K562 (cell line): ENCODE data around the gene LRRC26. TPM values are rescaled to one million over a fixed set of nuclear protein-coding genes. Genes with fewer than 3 reads are reported as not detected.
A peak's percentile ranks its signal among the peaks of the same experiment; 100 is the strongest.

Experiments used
- BCLAF1 ChIP-seq, 2 experiments: fragments of 450-650 bp in 1 of 2; IDR thresholded peaks; 2 replicates each; pipeline ENCODE4 v1.6.1; 2011 to 2017; ENCODE audit warnings: low read depth in 2 of 2, antibody characterized with exemption in 1 of 2, borderline replicate concordance in 1 of 2, low read length in 1 of 2, mild to moderate bottlenecking in 1 of 2, mixed read lengths in 1 of 2; ENCODE audit not compliant: control insufficient read depth in 1 of 2
- BCOR ChIP-seq: fragments of 450-650 bp; IDR thresholded peaks from 2 replicates; pipeline ENCODE4 v1.6.1; 2016
- CBX2 ChIP-seq: fragments of 200-600 bp; sonication (generic); IDR thresholded peaks from one replicate; pipeline ENCODE4 v1.6.1; 2012; ENCODE audit warnings: mild to moderate bottlenecking, low read length, inconsistent platforms; ENCODE audit not compliant: insufficient read depth, poor library complexity, severe bottlenecking
- COPS2 ChIP-seq: fragments of 450-650 bp; conservative IDR thresholded peaks from 2 replicates; pipeline ENCODE4 v1.6.1; 2016; ENCODE audit warnings: mild to moderate bottlenecking, moderate library complexity
- DEAF1 ChIP-seq: fragments of 450-650 bp; formaldehyde crosslinking; IDR thresholded peaks from 2 replicates; pipeline ENCODE4 v1.4.0; 2020; ENCODE audit warnings: mild to moderate bottlenecking, moderate library complexity
- E4F1 ChIP-seq: fragments of 250-450 bp; sonication (Bioruptor Pico); IDR thresholded peaks from 2 replicates; pipeline ENCODE4 v1.5.0; 2021; ENCODE audit warnings: mild to moderate bottlenecking, borderline replicate concordance
- GATAD2A ChIP-seq: fragments of 450-650 bp; IDR thresholded peaks from 2 replicates; pipeline ENCODE4 v1.6.1; 2017
- HDAC2 ChIP-seq: fragments of 450-650 bp; IDR thresholded peaks from 2 replicates; pipeline ENCODE4 v1.6.1; 2016; ENCODE audit warnings: mild to moderate bottlenecking
- ILF3 ChIP-seq: fragments of 450-650 bp; IDR thresholded peaks from 2 replicates; pipeline ENCODE4 v1.6.1; 2018; ENCODE audit warnings: antibody characterized with exemption, mild to moderate bottlenecking, moderate library complexity, borderline replicate concordance
- KDM4B ChIP-seq, 2 experiments: fragments of 450-650 bp in 1 of 2; sonication (generic) in 1 of 2; IDR thresholded peaks; 2 replicates each; pipeline ENCODE4 v1.6.1; 2016 to 2017; ENCODE audit warnings: borderline replicate concordance in 2 of 2, antibody characterized with exemption in 1 of 2, low read depth in 1 of 2, mild to moderate bottlenecking in 1 of 2
- MTA3 ChIP-seq: fragments of 450-650 bp; formaldehyde crosslinking; IDR thresholded peaks from 2 replicates; pipeline ENCODE4 v1.6.1; 2017; ENCODE audit warnings: mild to moderate bottlenecking, borderline replicate concordance
- NEUROD1 ChIP-seq: fragments of 150-350 bp; IDR thresholded peaks from 2 replicates; pipeline ENCODE4 v1.6.1; 2014; ENCODE audit warnings: borderline replicate concordance, low read length, low read depth; ENCODE audit not compliant: partially characterized antibody
- NFE2 ChIP-seq: IDR thresholded peaks from 2 replicates; pipeline ENCODE4 v1.6.1; 2014; ENCODE audit warnings: antibody characterized with exemption, low read depth
- PHF8 ChIP-seq: fragments of 200-600 bp; sonication (generic); IDR thresholded peaks from 2 replicates; pipeline ENCODE4 v1.6.1; 2012; ENCODE audit warnings: mixed run types, mild to moderate bottlenecking, inconsistent platforms, low read length, moderate library complexity, borderline replicate concordance
- RBM34 ChIP-seq: fragments of 200-400 bp; formaldehyde crosslinking; IDR thresholded peaks from 2 replicates; pipeline ENCODE4 v1.6.1; 2018; ENCODE audit warnings: low read length, borderline replicate concordance; ENCODE audit not compliant: insufficient read depth
- U2AF1 ChIP-seq: fragments of 200-400 bp; formaldehyde crosslinking; optimal IDR thresholded peaks from 2 replicates; pipeline ENCODE3; 2017; ENCODE audit warnings: mild to moderate bottlenecking, low read depth, low read length, moderate library complexity
- U2AF2 ChIP-seq: fragments of 200-400 bp; formaldehyde crosslinking; optimal IDR thresholded peaks from 2 replicates; pipeline ENCODE3; 2017; ENCODE audit warnings: low read depth, mild to moderate bottlenecking, low read length
- WHSC1 ChIP-seq: IDR thresholded peaks from one replicate; pipeline ENCODE4 v1.6.1; 2012; ENCODE audit warnings: low read length, control low read depth, inconsistent platforms
- ZNF146 ChIP-seq: IDR thresholded peaks from one replicate; pipeline ENCODE4 v1.6.1; 2018; ENCODE audit warnings: missing compliant biosample characterization; ENCODE audit not compliant: unreplicated experiment
- ZNF57 ChIP-seq: fragments of 450-650 bp; formaldehyde crosslinking; IDR thresholded peaks from 2 replicates; pipeline ENCODE4 v1.4.0; 2020; ENCODE audit warnings: mild to moderate bottlenecking, moderate library complexity
- polyA plus RNA-seq, 8 experiments: library from polyadenylated mRNA; depleted of rRNA in 4 of 8; stranded (reverse) in 5 of 8; unstranded in 3 of 8; fragments of >200 nt; fragmentation: Nextera tagmentation in 2 of 8; fragmentation: Illumina TruSeq in 1 of 8; extraction: Ambion mirVana in 2 of 8; extraction: Trizol in 1 of 8; gene quantifications; 2 replicates each; pipeline versions ENCODE4 v1.2.1 to v1.2.3, GENCODE V29; 2011 to 2014; ENCODE audit warnings: inconsistent platforms in 1 of 8, missing spikeins in 1 of 8
- total RNA-seq, 7 experiments: library from RNA; depleted of rRNA in 6 of 7; stranded (reverse); fragments of >200 nt in 6 of 7; fragmentation: Illumina TruSeq in 2 of 7; extraction: Trizol in 2 of 7; gene quantifications; 2 replicates each; pipeline versions ENCODE4 v1.2.1 to v1.2.3, GENCODE V29; 2011 to 2021; ENCODE audit warnings: low replicate concordance in 1 of 7
- TF ChIP-seq, protein P1 (sequence below): fragments of 250-450 bp; sonication (Bioruptor Pico); IDR thresholded peaks from 2 replicates; pipeline ENCODE4 v1.8.0; 2021; ENCODE audit warnings: moderate library complexity, mild to moderate bottlenecking, inconsistent platforms

The LRRC26 gene
- total and polyA plus RNA-seq, 9 of the 15 experiments (the other 6 are each of a cell fraction or from before 2014, with no cell fraction given): not detected

GRCh38 chr9:137218754-137219271, 49.0 kb upstream of the LRRC26 start (continued):
- peak in 1 of 2 experiments; percentile 72; a peak in 1 of 4 replicates for TF ChIP-seq KDM4B (IDR thresholded peaks at IDR 0.05; ENCODE audit: borderline replicate concordance in 2 of 2, low read depth in 1 of 2)
- no peak for TF ChIP-seq U2AF2
- TF ChIP-seq RBM34: no peak
- no peak for TF ChIP-seq ILF3
- 0 out of 2 replicates have a peak, but pooled peaks have one; percentile 31 for TF ChIP-seq ZNF57 (CRISPR knock-in tag)
- TF ChIP-seq MTA3: peak; percentile 94
- no peak for TF ChIP-seq ZNF146
- peak; percentile 23; the same call in 1 of the 2 replicates for TF ChIP-seq PHF8
- TF ChIP-seq COPS2: no peak
- TF ChIP-seq NFE2: peak; percentile 77
- peak; percentile 76; the same call in 1 of the 2 replicates for TF ChIP-seq GATAD2A
- TF ChIP-seq DEAF1 (CRISPR knock-in tag): no peak
- TF ChIP-seq E4F1 (CRISPR knock-in tag): no peak
- no peak for TF ChIP-seq U2AF1
- TF ChIP-seq, protein P1, sequence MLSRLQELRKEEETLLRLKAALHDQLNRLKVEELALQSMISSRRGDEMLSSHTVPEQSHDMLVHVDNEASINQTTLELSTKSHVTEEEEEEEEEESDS (CRISPR knock-in tag): no peak
- no peak for TF ChIP-seq BCLAF1 (IDR thresholded peaks at IDR 0.05; ENCODE audit: borderline replicate concordance in 1 of 2, control insufficient read depth in 1 of 2, low read depth in 2 of 2, low read length in 1 of 2)
- TF ChIP-seq NEUROD1: peak; percentile 85
- TF ChIP-seq CBX2: no peak
- peak; percentile 28; the same call in 1 of the 2 replicates for TF ChIP-seq BCOR
- TF ChIP-seq WHSC1: peak; percentile 15
- peak; percentile 66; the same call in 1 of the 2 replicates for TF ChIP-seq HDAC2
